ENCODE data around the gene KCNQ1.

Gene KCNQ1

GRCh38 chr11:2824851-2825250 lies 380.0 kb downstream of the KCNQ1 start:
- Histone ChIP-seq H3K18ac (ENCODE audit: low read depth in 1 of 2, low read length in 2 of 2) (peak overlapping the region; percentile 67 to 84), H2BK12ac (ENCODE audit: low read length in 2 of 2) (peak overlapping the region; percentile 12 to 94), H2BK120ac (ENCODE audit: low read depth, low read length) (peak overlapping the region; percentile 91), H3K4me2 (ENCODE audit: low read length, poor library complexity, severe bottlenecking) (no peak overlapping the region), H3K27me3 (ENCODE audit: control insufficient read depth in 1 of 2, insufficient read depth in 1 of 2, low read length in 2 of 2) (peaks cover 0 to 4% of the 10 kb centered on the region in 2 experiments), H2AFZ (ENCODE audit: low read depth, low read length) (peak overlapping the region; percentile 18), H3K9me3 (ENCODE audit: control insufficient read depth, low read length) (peaks cover 47% of the 10 kb centered on the region), H3K36me3 (ENCODE audit: control insufficient read depth in 1 of 2, insufficient read depth in 2 of 2, low read depth in 1 of 2, low read length in 2 of 2) (no peaks in the 10 kb centered on the region), H3K4me3 (ENCODE audit: insufficient read depth in 1 of 2, low read depth in 1 of 2, low read length in 2 of 2) (no peak overlapping the region), H3K27ac (ENCODE audit: low read length, poor library complexity, severe bottlenecking) (peak overlapping the region; percentile 92), H2AK5ac (ENCODE audit: low read length, severe bottlenecking) (peak overlapping the region; percentile 16), H2BK15ac (ENCODE audit: low read depth, poor library complexity, severe bottlenecking) (peak overlapping the region; percentile 90), H3K14ac (ENCODE audit: low read length in 2 of 2) (peak overlapping the region in 1 of 2 experiments; percentile 45), H3K4me1 (ENCODE audit: control insufficient read depth, insufficient read depth, low read depth, low read length) (peaks cover 29% of the 10 kb centered on the region), H3K9ac (ENCODE audit: low read length) (peak overlapping the region; percentile 87), H2BK5ac (ENCODE audit: low read depth, low read length, poor library complexity, severe bottlenecking) (peak overlapping the region; percentile 84), H4K91ac (ENCODE audit: low read length) (peak overlapping the region; percentile 91), H4K8ac (ENCODE audit: low read length) (peak overlapping the region; percentile 81), H3K4ac (ENCODE audit: low read depth in 1 of 2, low read length in 2 of 2) (peak overlapping the region; percentile 34 to 83), H3K23ac (ENCODE audit: low read length in 2 of 2) (no peak overlapping the region), H3K79me1 (replicated peaks; ENCODE audit: low read length, poor library complexity, severe bottlenecking) (no peaks in the 10 kb centered on the region)
- 93% methylated on average over 18 of the region's 18 CpGs for WGBS
- no peak for DNase-seq

GRCh38 chr11:2825261-2825888 lies 380.6 kb downstream of the KCNQ1 start:
- H2BK15ac ChIP-seq (ENCODE audit: low read depth, poor library complexity, severe bottlenecking): peak overlapping the region; percentile 90
- peak overlapping the region; percentile 87 for H3K9ac ChIP-seq (ENCODE audit: low read length)
- H3K79me1 ChIP-seq (replicated peaks; ENCODE audit: low read length, poor library complexity, severe bottlenecking): no peaks in the 10 kb centered on the region
- 40% methylated on average over 13 of the region's 22 CpGs for WGBS
- H3K18ac ChIP-seq (ENCODE audit: low read depth in 1 of 2, low read length in 2 of 2): peak overlapping the region; percentile 75 to 84
- H2AK5ac ChIP-seq (ENCODE audit: low read length, severe bottlenecking): peak overlapping the region; percentile 16
- H3K4ac ChIP-seq (ENCODE audit: low read depth in 1 of 2, low read length in 2 of 2): peak overlapping the region; percentile 82 to 83
- H4K8ac ChIP-seq (ENCODE audit: low read length): peak overlapping the region; percentile 81
- H2BK120ac ChIP-seq (ENCODE audit: low read depth, low read length): peak overlapping the region; percentile 91
- peak overlapping the region; percentile 91 for H4K91ac ChIP-seq (ENCODE audit: low read length)
- H2BK12ac ChIP-seq (ENCODE audit: low read length in 2 of 2): peak overlapping the region; percentile 12 to 94
- H3K36me3 ChIP-seq (ENCODE audit: control insufficient read depth in 1 of 2, insufficient read depth in 2 of 2, low read depth in 1 of 2, low read length in 2 of 2): no peaks in the 10 kb centered on the region
- H3K4me3 ChIP-seq (ENCODE audit: insufficient read depth in 1 of 2, low read depth in 1 of 2, low read length in 2 of 2): peak overlapping the region in 1 of 2 experiments; percentile 66
- peaks cover 29% of the 10 kb centered on the region for H3K4me1 ChIP-seq (ENCODE audit: control insufficient read depth, insufficient read depth, low read depth, low read length)
- H3K27me3 ChIP-seq (ENCODE audit: control insufficient read depth in 1 of 2, insufficient read depth in 1 of 2, low read length in 2 of 2): peaks cover 0 to 4% of the 10 kb centered on the region in 2 experiments
- peak overlapping the region in 1 of 2 experiments; percentile 2 for H3K23ac ChIP-seq (ENCODE audit: low read length in 2 of 2)
- H3K4me2 ChIP-seq (ENCODE audit: low read length, poor library complexity, severe bottlenecking): peak overlapping the region; percentile 2
- H2AFZ ChIP-seq (ENCODE audit: low read depth, low read length): peak overlapping the region; percentile 18
- DNase-seq: peak; percentile 78
- peak overlapping the region; percentile 92 for H3K27ac ChIP-seq (ENCODE audit: low read length, poor library complexity, severe bottlenecking)
- peaks cover 49% of the 10 kb centered on the region for H3K9me3 ChIP-seq (ENCODE audit: control insufficient read depth, low read length)
- H3K14ac ChIP-seq (ENCODE audit: low read length in 2 of 2): peak overlapping the region in 1 of 2 experiments; percentile 73
- H2BK5ac ChIP-seq (ENCODE audit: low read depth, low read length, poor library complexity, severe bottlenecking): peak overlapping the region; percentile 84

- H3K79me1 ChIP-seq (replicated peaks; ENCODE audit: low read length, poor library complexity, severe bottlenecking): no peaks in the 10 kb centered on the region
- H2BK12ac ChIP-seq (ENCODE audit: low read length in 2 of 2): peak overlapping the region; percentile 88 to 96
- peak overlapping the region; percentile 18 for H2AFZ ChIP-seq (ENCODE audit: low read depth, low read length)
- peaks cover 0 to 4% of the 10 kb centered on the region in 2 experiments for H3K27me3 ChIP-seq (ENCODE audit: control insufficient read depth in 1 of 2, insufficient read depth in 1 of 2, low read length in 2 of 2)
- peak overlapping the region; percentile 93 for H3K18ac ChIP-seq (ENCODE audit: low read depth in 1 of 2, low read length in 2 of 2)
- H2AK5ac ChIP-seq (ENCODE audit: low read length, severe bottlenecking): peak overlapping the region; percentile 95
- peak overlapping the region; percentile 87 for H3K9ac ChIP-seq (ENCODE audit: low read length)
- H2BK15ac ChIP-seq (ENCODE audit: low read depth, poor library complexity, severe bottlenecking): peak overlapping the region; percentile 80
- H3K14ac ChIP-seq (ENCODE audit: low read length in 2 of 2): peak overlapping the region in 1 of 2 experiments; percentile 89
- peak overlapping the region; percentile 92 for H3K27ac ChIP-seq (ENCODE audit: low read length, poor library complexity, severe bottlenecking)
- H2BK5ac ChIP-seq (ENCODE audit: low read depth, low read length, poor library complexity, severe bottlenecking): peak overlapping the region; percentile 99
- WGBS: 44% methylated on average over 27 of the region's 29 CpGs
- peak overlapping the region in 1 of 2 experiments; percentile 34 for H3K23ac ChIP-seq (ENCODE audit: low read length in 2 of 2)
- DNase-seq: peak; percentile 94
- H3K36me3 ChIP-seq (ENCODE audit: control insufficient read depth in 1 of 2, insufficient read depth in 2 of 2, low read depth in 1 of 2, low read length in 2 of 2): no peaks in the 10 kb centered on the region
- peaks cover 49% of the 10 kb centered on the region for H3K9me3 ChIP-seq (ENCODE audit: control insufficient read depth, low read length)
- H3K4me1 ChIP-seq (ENCODE audit: control insufficient read depth, insufficient read depth, low read depth, low read length): peaks cover 29% of the 10 kb centered on the region
- H3K4me2 ChIP-seq (ENCODE audit: low read length, poor library complexity, severe bottlenecking): peak overlapping the region; percentile 8
- H4K8ac ChIP-seq (ENCODE audit: low read length): peak overlapping the region; percentile 97
- peak overlapping the region; percentile 92 for H4K91ac ChIP-seq (ENCODE audit: low read length)
- H3K4me3 ChIP-seq (ENCODE audit: insufficient read depth in 1 of 2, low read depth in 1 of 2, low read length in 2 of 2): peak overlapping the region in 1 of 2 experiments; percentile 66
- H3K4ac ChIP-seq (ENCODE audit: low read depth in 1 of 2, low read length in 2 of 2): peak overlapping the region; percentile 36 to 82
- peak overlapping the region; percentile 93 for H2BK120ac ChIP-seq (ENCODE audit: low read depth, low read length)
Observed at GRCh38 chr11:2825889-2826678, 381.3 kb downstream of the KCNQ1 start.

- H4K8ac ChIP-seq (ENCODE audit: low read length): peak overlapping the region; percentile 97
- H3K4ac ChIP-seq (ENCODE audit: low read depth in 1 of 2, low read length in 2 of 2): peak overlapping the region; percentile 36 to 82
- H3K79me1 ChIP-seq (replicated peaks; ENCODE audit: low read length, poor library complexity, severe bottlenecking): no peaks in the 10 kb centered on the region
- peak overlapping the region; percentile 88 to 96 for H2BK12ac ChIP-seq (ENCODE audit: low read length in 2 of 2)
- peaks cover 29% of the 10 kb centered on the region for H3K4me1 ChIP-seq (ENCODE audit: control insufficient read depth, insufficient read depth, low read depth, low read length)
- H3K4me3 ChIP-seq (ENCODE audit: insufficient read depth in 1 of 2, low read depth in 1 of 2, low read length in 2 of 2): peak overlapping the region in 1 of 2 experiments; percentile 66
- peak overlapping the region; percentile 93 for H2BK120ac ChIP-seq (ENCODE audit: low read depth, low read length)
- H3K27me3 ChIP-seq (ENCODE audit: control insufficient read depth in 1 of 2, insufficient read depth in 1 of 2, low read length in 2 of 2): peaks cover 0 to 4% of the 10 kb centered on the region in 2 experiments
- H3K4me2 ChIP-seq (ENCODE audit: low read length, poor library complexity, severe bottlenecking): peak overlapping the region; percentile 35
- no peak overlapping the region for H2AFZ ChIP-seq (ENCODE audit: low read depth, low read length)
- peak overlapping the region in 1 of 2 experiments; percentile 89 for H3K14ac ChIP-seq (ENCODE audit: low read length in 2 of 2)
- peak overlapping the region; percentile 87 for H3K9ac ChIP-seq (ENCODE audit: low read length)
- H3K23ac ChIP-seq (ENCODE audit: low read length in 2 of 2): no peak overlapping the region
- peak overlapping the region; percentile 86 for H2BK15ac ChIP-seq (ENCODE audit: low read depth, poor library complexity, severe bottlenecking)
- peaks cover 0 to 1% of the 10 kb centered on the region in 2 experiments for H3K36me3 ChIP-seq (ENCODE audit: control insufficient read depth in 1 of 2, insufficient read depth in 2 of 2, low read depth in 1 of 2, low read length in 2 of 2)
- DNase-seq: peak; percentile 23
- H2BK5ac ChIP-seq (ENCODE audit: low read depth, low read length, poor library complexity, severe bottlenecking): peak overlapping the region; percentile 84
- 33% methylated on average over 3 of the region's 4 CpGs for WGBS
- H3K9me3 ChIP-seq (ENCODE audit: control insufficient read depth, low read length): peaks cover 43% of the 10 kb centered on the region
- H3K27ac ChIP-seq (ENCODE audit: low read length, poor library complexity, severe bottlenecking): peak overlapping the region; percentile 92
- H4K91ac ChIP-seq (ENCODE audit: low read length): peak overlapping the region; percentile 92
- peak overlapping the region; percentile 93 for H3K18ac ChIP-seq (ENCODE audit: low read depth in 1 of 2, low read length in 2 of 2)
- peak overlapping the region; percentile 95 for H2AK5ac ChIP-seq (ENCODE audit: low read length, severe bottlenecking)
Observed at GRCh38 chr11:2826679-2827056, 381.9 kb downstream of the KCNQ1 start.

Measured in mesenchymal stem cell (in vitro differentiated cells and primary cell).